Ectodermal cell (in vitro differentiated cells): Measurements from ENCODE around the gene DYNLRB2.

Experiments
- H3K27ac ChIP-seq: 2 replicates; pipeline ENCODE4 v1.7.0; 2013; ENCODE audit warnings: mild to moderate bottlenecking, low read depth, low read length; ENCODE audit not compliant: insufficient read depth, poor library complexity, severe bottlenecking
- H3K27me3 ChIP-seq: 2 replicates; pipeline ENCODE4 v1.7.0; 2013; ENCODE audit warnings: mild to moderate bottlenecking, low read length; ENCODE audit not compliant: insufficient read depth, control insufficient read depth, poor library complexity, severe bottlenecking
- H3K36me3 ChIP-seq: one replicate; pipeline ENCODE4 v1.7.0; 2013; ENCODE audit warnings: low read length; ENCODE audit not compliant: control insufficient read depth, insufficient read depth
- H3K4me1 ChIP-seq: one replicate; pipeline ENCODE4 v1.7.0; 2013; ENCODE audit warnings: low read length; ENCODE audit not compliant: control insufficient read depth, insufficient read depth
- H3K4me3 ChIP-seq: 2 replicates; pipeline ENCODE4 v1.7.0; 2013; ENCODE audit warnings: low read depth, low read length, control low read depth; ENCODE audit not compliant: insufficient read depth
- H3K9me3 ChIP-seq: 2 replicates; pipeline ENCODE4 v1.7.0; 2013; ENCODE audit warnings: mild to moderate bottlenecking, low read length, moderate library complexity; ENCODE audit not compliant: control insufficient read depth
- WGBS, 2 experiments: methylation state at CpG; one replicate each; pipeline ENCODE4 v1.1.7; 2013; ENCODE audit warnings: missing lambda C conversion rate in 2 of 2; 5-methylcytosine and 5-hydroxymethylcytosine counted together

DYNLRB2 gene

DNA sequence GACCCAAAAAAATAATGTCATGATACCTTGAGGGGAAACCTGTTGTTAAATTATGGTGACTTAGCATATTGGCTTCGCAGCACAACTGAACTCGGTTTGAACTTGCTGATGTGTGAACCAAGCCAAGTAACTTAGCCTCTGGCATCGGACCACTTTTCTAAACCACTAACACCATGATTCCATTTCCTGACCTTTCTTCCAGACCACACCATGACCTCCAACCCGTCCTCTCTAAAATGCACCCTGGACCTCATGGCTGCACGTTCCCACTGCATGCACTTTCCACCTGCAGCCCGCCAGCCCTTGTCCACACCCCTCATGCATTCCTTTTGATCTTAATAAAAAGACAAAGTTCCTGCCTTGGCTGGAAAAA lies 29.3 kb downstream of the DYNLRB2 start:
- no peaks in the 10 kb centered on the region for H3K27me3 ChIP-seq
- H3K27ac ChIP-seq: no peak overlapping the region
- no peak overlapping the region for H3K4me3 ChIP-seq
- 91 to 94% methylated on average over 6 of the region's 6 CpGs for WGBS, 2 experiments
- no peaks in the 10 kb centered on the region for H3K36me3 ChIP-seq
- no peaks in the 10 kb centered on the region for H3K4me1 ChIP-seq
- no peaks in the 10 kb centered on the region for H3K9me3 ChIP-seq

DNA sequence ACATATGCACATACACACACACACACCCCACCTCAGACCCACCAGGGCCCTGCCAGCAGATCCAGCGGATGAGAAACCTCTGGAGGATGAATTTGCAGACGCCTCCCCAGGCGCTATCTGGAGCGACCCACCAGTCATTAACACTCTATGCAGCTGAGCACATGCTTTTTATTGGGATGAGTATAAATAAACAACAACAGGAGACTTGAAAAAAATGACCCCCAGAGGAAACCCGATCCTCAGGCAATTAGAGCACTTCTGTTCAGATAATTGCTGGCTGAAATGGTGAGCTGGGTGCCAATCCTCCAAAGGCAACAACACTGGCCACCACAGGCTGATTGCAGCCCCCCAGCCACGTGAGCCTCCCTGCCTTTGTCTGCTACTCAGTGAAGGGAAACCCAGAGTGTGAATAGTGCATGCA lies 32.9 kb downstream of the DYNLRB2 start:
- H3K27ac ChIP-seq: no peak overlapping the region
- 89 to 90% methylated on average over 5 to 6 of the region's 6 CpGs for WGBS, 2 experiments
- H3K36me3 ChIP-seq: no peaks in the 10 kb centered on the region
- no peak overlapping the region for H3K4me3 ChIP-seq
- no peaks in the 10 kb centered on the region for H3K4me1 ChIP-seq
- H3K9me3 ChIP-seq: no peaks in the 10 kb centered on the region
- H3K27me3 ChIP-seq: no peaks in the 10 kb centered on the region

DNA sequence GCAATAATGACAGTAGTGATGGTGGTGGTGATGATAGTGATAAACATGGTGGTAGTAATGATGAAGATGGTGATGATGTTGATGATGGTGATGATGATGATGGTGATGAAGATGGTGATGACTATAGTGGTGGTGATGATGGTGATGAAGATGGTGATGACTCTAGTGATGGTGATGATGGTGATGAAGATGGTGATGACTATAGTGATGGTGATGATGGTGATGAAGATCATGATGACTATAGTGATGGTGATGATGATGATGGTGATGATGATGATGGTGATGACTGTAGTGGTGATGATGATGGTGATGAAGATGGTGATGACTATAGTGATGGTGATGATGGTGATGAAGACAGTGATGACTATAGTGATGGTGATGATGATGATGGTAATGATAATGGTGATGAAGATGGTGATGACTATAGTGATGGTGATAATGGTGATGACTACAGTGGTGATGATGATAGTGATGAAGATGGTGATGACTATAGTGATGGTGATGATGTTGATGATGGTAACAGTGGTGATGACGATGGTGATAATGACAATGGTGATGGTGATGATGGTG lies 35.6 kb downstream of the DYNLRB2 start:
- no peaks in the 10 kb centered on the region for H3K4me1 ChIP-seq
- no peak overlapping the region for H3K4me3 ChIP-seq
- 88 to 89% methylated on average over 1 of the region's 1 CpG for WGBS, 2 experiments
- H3K27ac ChIP-seq: no peak overlapping the region
- no peaks in the 10 kb centered on the region for H3K36me3 ChIP-seq
- H3K27me3 ChIP-seq: no peaks in the 10 kb centered on the region
- H3K9me3 ChIP-seq: no peaks in the 10 kb centered on the region

DNA sequence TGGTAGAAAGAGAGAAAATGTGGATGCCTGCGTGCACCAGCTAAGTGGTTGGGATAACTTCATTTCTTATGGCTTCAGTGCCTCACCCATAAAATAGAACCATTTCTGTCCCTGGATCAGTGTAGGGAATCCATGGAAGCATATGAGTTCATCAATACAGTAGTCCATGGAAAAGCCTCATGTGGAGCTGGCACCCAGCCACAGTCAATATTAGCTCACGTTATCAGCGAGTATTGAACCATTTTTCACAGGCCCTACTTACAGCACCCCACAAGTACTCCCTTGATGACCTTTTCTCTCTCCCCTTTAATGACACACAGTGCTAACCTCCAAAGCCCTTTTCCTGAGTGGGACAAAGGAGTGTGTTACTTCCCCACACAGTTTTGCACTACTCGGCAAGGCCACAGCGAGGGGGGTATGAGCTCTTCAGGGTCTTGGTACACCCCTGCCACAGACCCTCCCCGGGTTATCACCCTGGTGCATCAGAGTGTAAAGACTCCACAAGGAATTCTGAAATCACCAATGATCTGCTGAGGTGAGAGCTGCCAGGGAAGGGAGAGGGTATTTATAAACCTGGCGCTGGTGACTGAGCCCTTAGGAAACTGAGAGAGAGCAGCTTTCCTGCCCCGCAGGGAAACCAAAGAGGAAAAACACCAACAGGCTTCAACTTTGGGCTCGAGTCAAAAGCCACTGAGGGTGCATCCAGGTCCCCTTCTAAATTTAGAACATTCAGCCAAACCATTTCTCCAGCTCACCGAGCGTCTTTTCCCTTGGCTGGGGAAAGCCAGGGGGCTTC lies 36.9 kb downstream of the DYNLRB2 start:
- WGBS, 2 experiments: 90 to 93% methylated on average over 11 of the region's 11 CpGs
- Histone ChIP-seq H3K27me3 (no peaks in the 10 kb centered on the region), H3K27ac (no peak overlapping the region), H3K4me3 (no peak overlapping the region), H3K9me3 (no peaks in the 10 kb centered on the region), H3K4me1 (no peaks in the 10 kb centered on the region), H3K36me3 (no peaks in the 10 kb centered on the region)

DNA sequence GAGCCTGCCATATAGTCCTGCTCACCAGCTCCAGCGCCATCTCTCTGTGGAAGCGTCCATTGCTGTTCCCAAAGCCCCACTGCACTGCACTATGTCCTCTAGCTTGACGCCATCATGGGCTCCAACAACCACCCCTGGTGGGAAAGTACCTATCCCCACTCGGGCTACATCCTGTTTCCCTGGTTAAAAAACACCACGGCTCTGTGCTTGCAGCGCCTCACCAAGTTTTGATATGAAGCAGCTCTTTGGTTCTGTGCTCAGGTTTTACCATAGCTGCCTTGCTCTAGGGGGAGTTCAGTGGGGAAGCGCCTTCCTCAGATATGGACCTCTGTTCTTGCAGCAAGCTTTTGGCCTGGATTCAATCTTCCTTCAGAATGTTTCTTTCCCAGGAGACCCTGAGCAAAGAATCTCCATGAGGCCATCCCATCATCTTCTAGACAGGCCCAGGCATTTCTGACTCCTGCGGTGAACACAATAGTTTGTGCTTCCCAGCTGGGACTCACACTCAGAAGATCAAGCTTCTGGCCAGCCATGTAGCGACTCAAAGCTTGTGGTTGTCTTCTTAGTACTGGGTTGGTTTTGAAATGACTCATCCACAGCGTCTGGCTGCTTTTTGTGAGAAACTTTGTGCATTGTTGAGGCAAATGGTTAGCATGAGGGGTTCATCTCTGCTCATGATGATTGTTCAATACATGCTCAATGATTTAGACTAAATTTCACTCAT lies 39.5 kb downstream of the DYNLRB2 start:
- Histone ChIP-seq H3K27ac (no peak overlapping the region), H3K4me3 (no peak overlapping the region), H3K4me1 (no peaks in the 10 kb centered on the region), H3K27me3 (no peaks in the 10 kb centered on the region), H3K9me3 (no peaks in the 10 kb centered on the region), H3K36me3 (no peaks in the 10 kb centered on the region)
- WGBS, 2 experiments: 90 to 93% methylated on average over 10 of the region's 10 CpGs

DNA sequence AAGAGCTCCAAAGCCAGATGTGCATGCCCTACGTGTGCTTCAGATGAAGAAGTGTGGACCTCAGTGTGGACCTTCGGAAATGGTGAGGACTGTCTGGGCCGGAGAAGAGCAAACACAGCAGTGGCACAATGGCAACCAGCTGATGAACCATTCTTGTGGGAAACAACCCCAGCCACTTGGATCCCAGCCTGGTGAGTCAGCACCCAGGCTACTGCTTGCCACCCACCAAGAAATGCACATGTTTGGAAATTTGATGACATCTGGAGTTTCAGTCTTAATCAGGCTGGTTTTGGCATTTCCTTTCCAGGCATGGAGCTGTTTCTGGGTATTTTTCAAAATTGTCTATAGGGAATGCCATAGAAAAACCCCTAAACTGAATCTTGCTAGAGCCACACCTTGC lies 42.7 kb downstream of the DYNLRB2 start:
- Histone ChIP-seq H3K9me3 (no peaks in the 10 kb centered on the region), H3K27ac (no peak overlapping the region), H3K27me3 (no peaks in the 10 kb centered on the region), H3K36me3 (no peaks in the 10 kb centered on the region), H3K4me3 (no peak overlapping the region), H3K4me1 (no peaks in the 10 kb centered on the region)
- WGBS, 2 experiments: 90 to 95% methylated on average over 3 of the region's 3 CpGs

DNA sequence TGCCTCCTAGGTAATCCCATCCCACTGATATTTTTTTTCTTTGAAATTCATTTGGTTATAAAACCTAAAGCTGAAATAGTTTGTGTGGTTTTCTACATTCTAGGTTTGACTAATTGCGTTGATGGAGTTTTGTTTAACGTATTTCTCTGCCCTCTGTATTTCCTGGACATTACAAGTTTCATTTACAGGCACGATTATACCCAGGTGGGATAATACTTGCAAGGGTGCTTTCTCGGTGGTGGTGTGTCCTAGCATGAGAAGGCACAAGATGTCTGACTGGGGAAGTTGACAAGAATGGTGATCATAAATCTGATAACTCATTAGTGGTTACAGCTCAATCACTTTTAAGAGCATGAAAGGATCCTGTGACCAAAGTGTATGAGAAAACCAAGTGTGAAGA lies 45.0 kb downstream of the DYNLRB2 start:
- Histone ChIP-seq H3K27me3 (no peaks in the 10 kb centered on the region), H3K36me3 (no peaks in the 10 kb centered on the region), H3K4me1 (no peaks in the 10 kb centered on the region), H3K9me3 (no peaks in the 10 kb centered on the region), H3K27ac (no peak overlapping the region), H3K4me3 (no peak overlapping the region)
- WGBS, 2 experiments: 90 to 97% methylated on average over 4 of the region's 4 CpGs

DNA sequence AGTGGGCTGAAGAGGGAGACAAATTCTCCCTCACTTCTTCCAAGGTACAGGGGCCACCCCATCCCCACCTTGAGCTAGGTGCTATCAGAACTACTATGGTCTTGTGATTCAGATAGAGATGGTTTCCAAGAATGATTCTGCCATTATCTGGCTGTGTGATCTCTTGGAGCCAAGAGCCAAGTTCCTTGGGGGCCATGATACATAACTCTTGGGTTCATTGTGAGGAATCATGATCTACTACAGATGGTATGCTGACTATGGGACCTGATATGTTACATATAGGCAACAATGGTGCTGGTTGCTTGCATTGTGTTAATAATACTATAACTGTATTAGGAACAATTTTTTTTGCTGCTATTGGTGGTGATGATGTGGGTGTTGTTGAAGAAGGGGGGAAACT lies 45.7 kb downstream of the DYNLRB2 start:
- no peak overlapping the region for H3K4me3 ChIP-seq
- no peaks in the 10 kb centered on the region for H3K27me3 ChIP-seq
- H3K4me1 ChIP-seq: no peaks in the 10 kb centered on the region
- no peak overlapping the region for H3K27ac ChIP-seq
- H3K36me3 ChIP-seq: no peaks in the 10 kb centered on the region
- no peaks in the 10 kb centered on the region for H3K9me3 ChIP-seq

DNA sequence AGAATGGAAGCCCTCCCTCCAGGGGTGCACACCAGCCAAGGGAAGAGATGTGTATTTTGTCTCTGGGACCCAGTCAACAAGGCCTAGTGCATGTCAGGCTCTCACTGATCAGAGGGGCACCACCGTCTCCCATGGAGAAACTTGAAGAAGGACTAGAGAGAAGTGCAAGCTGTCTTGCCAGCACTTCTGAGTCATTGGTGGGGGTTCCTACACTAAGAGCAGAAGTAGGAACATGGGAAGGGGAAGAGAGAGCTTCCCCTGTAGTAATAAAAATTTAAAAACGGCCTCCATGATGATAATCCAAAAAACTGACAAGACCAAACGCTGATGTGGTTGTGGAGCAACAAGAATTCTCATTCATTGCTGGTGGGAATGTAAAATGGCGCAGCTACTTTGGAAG lies 46.3 kb downstream of the DYNLRB2 start:
- Histone ChIP-seq H3K27ac (no peak overlapping the region), H3K4me3 (no peak overlapping the region), H3K4me1 (no peaks in the 10 kb centered on the region), H3K27me3 (no peaks in the 10 kb centered on the region), H3K9me3 (no peaks in the 10 kb centered on the region), H3K36me3 (no peaks in the 10 kb centered on the region)
- 89 to 97% methylated on average over 4 of the region's 4 CpGs for WGBS, 2 experiments

DNA sequence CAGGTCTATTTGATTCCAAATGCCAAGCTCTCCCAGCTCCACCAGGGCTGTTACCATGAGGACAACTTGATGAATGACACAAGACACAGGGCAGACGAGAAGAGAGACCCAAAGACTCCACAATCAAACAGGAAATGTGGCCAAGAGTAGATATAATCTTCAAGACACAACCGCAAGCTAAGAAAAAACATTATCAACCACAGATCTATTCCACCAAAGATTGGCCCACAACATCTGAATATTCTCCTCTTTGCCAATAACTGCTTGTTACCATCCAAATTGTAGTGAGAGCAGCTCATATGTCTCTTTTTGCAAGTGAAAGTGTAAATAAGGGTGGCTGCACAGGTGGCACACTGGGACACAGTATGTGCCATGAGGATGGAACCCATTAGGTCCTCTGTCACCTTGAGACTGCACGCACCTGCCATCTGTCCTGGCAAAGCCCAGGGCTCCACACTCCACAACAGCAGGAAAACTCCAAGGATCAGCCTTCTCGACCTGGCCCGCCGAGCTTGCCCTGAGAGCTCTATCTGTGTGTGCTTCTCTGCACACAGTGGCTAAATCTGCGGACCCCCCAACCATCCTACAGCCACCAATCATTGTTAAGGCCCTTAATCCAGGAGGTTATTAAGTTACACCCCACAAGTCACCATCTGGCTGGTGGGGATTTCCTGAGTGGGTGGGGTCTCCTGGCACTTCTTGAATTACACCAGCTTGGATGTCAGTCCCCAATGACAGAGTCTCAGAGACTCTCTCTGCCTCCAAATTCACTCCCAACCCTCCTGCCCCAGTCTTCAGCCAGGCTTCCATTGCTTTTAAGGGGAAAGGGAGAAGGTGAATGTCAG lies 50.5 kb downstream of the DYNLRB2 start:
- 86 to 92% methylated on average over 7 of the region's 7 CpGs for WGBS, 2 experiments
- Histone ChIP-seq H3K36me3 (no peaks in the 10 kb centered on the region), H3K4me3 (no peak overlapping the region), H3K4me1 (no peaks in the 10 kb centered on the region), H3K9me3 (no peaks in the 10 kb centered on the region), H3K27me3 (no peaks in the 10 kb centered on the region), H3K27ac (no peak overlapping the region)
